CD4-positive, alpha-beta T cell treated with Interleukin-2 at 100 ng/mL for 4 hours (primary cell): ENCODE data around the gene GRIA1.

Experiments used
- DNase-seq: peaks from one replicate; pipeline ENCODE4 v3.0.0-alpha.2; 2020; ENCODE audit warnings: low spot score

Gene GRIA1

GRCh38 chr5:153659039-153659736, 168.7 kb downstream of the GRIA1 start:
- no peak for DNase-seq

GRCh38 chr5:153660919-153661318, 170.4 kb downstream of the GRIA1 start:
- DNase-seq, result no peak

GRCh38 chr5:153661897-153662296, 171.4 kb downstream of the GRIA1 start:
- no peak for DNase-seq

- DNase-seq, result no peak
Measured at GRCh38 chr5:153670101-153670500, 179.6 kb downstream of the GRIA1 start.

- no peak for DNase-seq
Measured at GRCh38 chr5:153671653-153672346, 181.3 kb downstream of the GRIA1 start.

- DNase-seq, result no peak
Measured at GRCh38 chr5:153672347-153673090, 182.0 kb downstream of the GRIA1 start.

- no peak for DNase-seq
Measured at GRCh38 chr5:153674356-153674755, 183.9 kb downstream of the GRIA1 start.

GRCh38 chr5:153676406-153676805, 185.9 kb downstream of the GRIA1 start:
- no peak for DNase-seq

- no peak for DNase-seq
Measured at GRCh38 chr5:153676821-153677220, 186.4 kb downstream of the GRIA1 start.

GRCh38 chr5:153678617-153679329, 188.3 kb downstream of the GRIA1 start:
- no peak for DNase-seq

GRCh38 chr5:153690236-153690635, 199.8 kb downstream of the GRIA1 start:
- no peak for DNase-seq

- no peak for DNase-seq
Measured at GRCh38 chr5:153696256-153696655, 205.8 kb downstream of the GRIA1 start.

GRCh38 chr5:153699035-153699434, 208.6 kb downstream of the GRIA1 start:
- DNase-seq, result no peak

GRCh38 chr5:153700940-153701339, 210.5 kb downstream of the GRIA1 start:
- no peak for DNase-seq

- no peak for DNase-seq
Measured at GRCh38 chr5:153702265-153702664, 211.8 kb downstream of the GRIA1 start.

GRCh38 chr5:153704110-153704509, 213.6 kb downstream of the GRIA1 start:
- no peak for DNase-seq

- no peak for DNase-seq
Measured at GRCh38 chr5:153707626-153708025, 217.2 kb downstream of the GRIA1 start.

GRCh38 chr5:153711755-153712154, 221.3 kb downstream of the GRIA1 start:
- DNase-seq, result no peak

GRCh38 chr5:153712946-153713345, 222.5 kb downstream of the GRIA1 start:
- no peak for DNase-seq

GRCh38 chr5:153713943-153714342, 223.5 kb downstream of the GRIA1 start:
- no peak for DNase-seq

- no peak for DNase-seq
Measured at GRCh38 chr5:153714798-153715197, 224.3 kb downstream of the GRIA1 start.

GRCh38 chr5:153717287-153717686, 226.8 kb downstream of the GRIA1 start:
- DNase-seq, result no peak
